Retina (tissue), 1 donor: ENCODE measurements around the gene RPS21.
"Not testable (repeated sequence)": the region's sequence is repeated elsewhere in the genome, so short reads cannot be mapped to it uniquely, and the experiment has no call there.

ENCODE experiments used
- DNase-seq: peaks from one replicate; pipeline ENCODE4 v3.0.0-alpha.2; 2016

RPS21 gene

DNA sequence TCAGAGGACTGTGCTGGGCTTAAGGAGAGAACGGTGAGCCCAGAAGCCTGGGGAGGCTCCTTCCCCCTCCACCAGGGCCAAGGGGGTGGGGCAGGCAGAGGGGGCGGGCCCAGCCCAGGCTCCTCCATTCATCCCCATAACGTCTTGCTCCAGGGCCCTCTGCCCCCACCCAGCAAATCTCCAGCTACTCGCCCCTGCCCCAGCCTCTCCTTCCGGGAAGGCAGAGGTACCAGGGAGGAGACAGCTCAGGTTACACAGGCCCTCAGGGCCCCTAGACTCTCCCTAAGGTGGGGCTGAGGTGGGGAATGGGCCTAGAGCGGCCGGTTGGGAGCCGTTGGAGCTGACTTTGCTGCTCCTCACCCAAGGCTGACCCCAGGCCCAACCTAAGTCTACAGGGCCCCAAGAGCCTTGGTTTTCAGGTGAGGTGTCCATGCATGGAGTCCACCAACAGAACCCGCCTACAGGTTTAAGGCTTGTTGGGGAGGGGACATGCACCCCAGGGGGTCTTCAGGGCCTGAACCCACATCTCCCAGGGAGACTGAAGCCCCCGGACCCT lies 21.0 kb upstream of the RPS21 start:
- DNase-seq: peak; percentile 39

- DNase-seq: peak; percentile 47
Measured at GRCh38 chr20:62366370-62367135, 20.4 kb upstream of the RPS21 start.

DNA sequence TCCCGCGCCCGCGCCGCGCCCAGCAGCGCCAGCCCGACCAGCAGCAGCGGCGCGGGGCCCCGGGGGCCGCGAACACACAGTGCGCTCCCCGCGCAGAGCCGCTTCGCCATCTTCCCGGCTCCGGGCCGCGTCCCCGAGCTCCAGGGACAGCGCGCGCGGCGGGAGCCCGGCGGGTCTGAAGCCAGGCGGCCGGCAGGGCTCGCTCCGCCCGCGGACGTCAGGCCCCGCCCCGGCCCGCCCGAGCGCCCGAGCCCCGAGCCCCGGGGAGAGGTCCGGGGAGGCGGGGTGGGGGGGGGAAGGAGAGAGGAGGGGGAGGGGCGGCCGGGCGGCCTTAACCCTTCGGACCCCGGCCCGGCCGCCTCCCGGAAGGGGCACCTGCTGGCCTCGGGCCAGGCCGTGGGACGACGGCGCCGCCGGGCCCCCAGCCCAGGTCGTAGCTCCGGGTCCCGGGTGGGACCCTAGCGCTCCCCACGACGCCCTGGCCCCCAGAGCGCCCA lies 19.7 kb upstream of the RPS21 start, which contains the start of gene LAMA5:
Gene LAMA5, minus strand, starts transcription at position 177 of the 497 bp plus-strand sequence. Its CDS starts 67 bp downstream, at position 110.
- no peak for DNase-seq

GRCh38 chr20:62367633-62368391 lies 19.1 kb upstream of the RPS21 start:
- DNase-seq: peak; percentile 79

DNA sequence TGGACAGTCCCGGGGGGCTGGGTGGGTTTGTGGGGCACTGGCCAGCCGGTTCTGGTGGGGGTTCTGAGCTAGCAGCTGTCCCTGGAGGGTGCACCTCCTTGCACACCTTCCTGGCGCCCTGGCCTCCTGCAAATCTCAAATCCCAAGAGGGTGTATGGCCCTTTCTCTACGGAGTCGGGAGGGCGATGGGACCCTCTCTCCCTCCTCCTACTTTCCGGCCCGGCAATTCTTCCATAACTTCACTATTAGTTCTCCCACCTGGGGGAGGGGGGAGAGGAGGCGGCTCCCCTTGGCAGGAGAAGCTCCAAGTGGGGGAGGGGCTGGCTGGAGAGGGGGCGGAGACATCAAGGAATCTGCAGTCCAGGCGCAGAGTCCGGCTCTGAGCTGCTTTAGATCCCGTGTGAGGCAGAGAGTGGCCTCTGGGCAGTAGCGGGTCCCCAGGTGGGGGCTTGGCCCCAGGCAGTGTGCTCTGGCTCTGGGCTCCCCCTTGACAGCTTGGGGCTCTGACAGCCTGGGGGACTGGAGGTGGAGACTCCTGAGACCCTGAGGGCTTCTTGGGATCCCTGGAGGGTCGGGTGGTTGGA lies 18.4 kb upstream of the RPS21 start:
- peak; percentile 68 for DNase-seq

GRCh38 chr20:62368976-62369814 lies 17.7 kb upstream of the RPS21 start:
- peak; percentile 79 for DNase-seq

DNA sequence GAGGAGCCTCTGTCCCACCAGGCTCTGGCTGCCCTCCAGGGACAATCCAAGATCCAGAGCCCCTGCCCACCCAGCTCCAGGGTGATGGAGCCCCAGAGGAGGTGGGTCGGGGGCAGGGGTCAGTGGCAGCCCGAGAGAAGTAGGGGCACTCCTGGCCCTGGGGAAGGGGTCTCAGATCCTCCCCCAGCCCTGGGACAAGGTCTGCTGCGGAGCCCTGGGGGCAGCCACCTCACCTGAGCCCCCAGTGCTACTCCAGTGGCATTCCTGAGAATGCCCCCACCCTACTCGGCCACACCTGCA lies 17.1 kb upstream of the RPS21 start:
- DNase-seq: peak; percentile 14

GRCh38 chr20:62370115-62370806 lies 16.6 kb upstream of the RPS21 start:
- DNase-seq: peak; percentile 19

DNA sequence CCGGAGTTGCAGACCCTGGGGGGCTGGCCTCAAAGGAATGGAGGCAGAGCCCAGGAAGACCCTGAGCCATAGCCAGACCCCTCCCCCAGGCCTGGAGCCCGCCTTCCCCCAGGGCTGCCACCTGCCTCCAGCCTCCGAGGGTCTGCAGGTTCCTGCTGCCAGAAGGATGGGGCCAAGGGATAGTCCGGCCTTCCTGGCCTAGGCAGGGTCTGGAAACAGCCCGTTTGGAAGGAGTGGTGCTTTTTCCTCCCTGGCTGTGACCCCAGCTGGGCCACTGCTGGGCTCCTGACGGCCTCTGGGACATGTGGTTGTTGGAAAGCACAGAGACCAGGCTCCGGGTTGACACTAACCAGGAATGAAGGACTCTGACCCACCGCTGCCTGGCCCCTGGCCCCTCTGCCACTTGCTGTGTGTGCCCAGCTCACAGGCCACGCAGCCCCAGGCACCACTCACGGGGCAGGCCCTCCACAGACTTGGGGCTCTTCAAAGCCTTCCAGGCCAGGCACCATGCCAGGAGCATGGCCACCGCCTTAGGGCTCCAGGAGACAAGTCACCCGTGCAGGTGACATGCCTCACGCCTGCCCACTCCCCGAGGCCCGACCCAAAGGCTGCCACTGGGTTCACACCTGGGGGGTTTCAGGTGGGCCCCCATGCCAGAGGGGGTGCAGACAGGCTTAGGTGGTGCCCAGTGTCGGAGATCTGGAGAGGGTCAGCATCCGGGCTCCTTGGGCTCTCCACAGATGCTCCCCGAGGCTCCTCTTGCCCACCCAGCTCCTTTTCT lies 15.9 kb upstream of the RPS21 start:
- peak; percentile 44 for DNase-seq

- DNase-seq: no peak
Measured at GRCh38 chr20:62371588-62372041, 15.3 kb upstream of the RPS21 start.

DNA sequence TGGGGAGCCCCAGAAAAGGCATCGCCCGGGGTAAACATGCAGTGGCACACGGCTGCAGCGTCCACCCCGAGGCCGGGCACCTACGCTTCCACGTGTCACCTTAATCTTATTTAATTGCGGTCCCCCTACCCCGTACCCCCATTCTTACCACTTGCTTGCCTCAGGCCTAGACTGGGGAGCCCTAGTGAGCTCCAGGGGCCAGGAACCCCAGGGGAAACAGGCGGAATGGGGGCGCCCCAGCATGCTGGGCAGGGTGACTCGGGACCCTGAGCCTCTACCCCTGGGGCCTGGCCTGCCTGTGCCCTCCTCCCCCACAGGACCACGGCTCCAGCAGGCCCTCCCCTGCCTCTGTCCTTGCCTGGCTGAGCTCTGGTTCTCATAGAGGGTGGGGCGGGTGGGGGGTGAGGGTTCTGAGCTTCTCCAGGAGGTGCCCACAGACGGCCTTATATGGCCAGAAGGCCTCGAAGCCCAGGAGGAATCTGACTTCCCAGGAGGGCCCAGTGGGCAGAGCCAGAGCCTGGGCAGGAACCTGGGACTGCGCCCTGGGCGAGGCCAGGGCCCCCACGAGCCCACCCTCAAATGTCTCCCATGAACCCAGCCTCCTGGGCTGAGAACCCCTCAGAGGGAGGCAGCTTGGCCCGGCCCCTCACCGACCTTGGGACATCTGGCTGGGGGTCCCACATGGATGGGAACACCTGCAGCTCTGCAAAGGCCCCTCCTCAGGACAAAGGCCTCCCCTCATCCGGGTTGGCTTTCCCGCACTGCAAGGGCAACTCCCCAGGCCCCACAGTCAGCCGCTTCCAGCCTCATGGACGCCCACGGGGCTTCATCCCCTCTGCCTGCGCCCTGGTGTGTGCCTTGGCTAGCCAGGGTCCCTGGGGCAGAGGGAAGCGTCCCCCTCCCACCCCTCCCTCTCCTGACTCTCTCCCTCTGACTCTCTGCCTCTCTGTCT lies 14.6 kb upstream of the RPS21 start:
- peak; percentile 8 for DNase-seq

DNA sequence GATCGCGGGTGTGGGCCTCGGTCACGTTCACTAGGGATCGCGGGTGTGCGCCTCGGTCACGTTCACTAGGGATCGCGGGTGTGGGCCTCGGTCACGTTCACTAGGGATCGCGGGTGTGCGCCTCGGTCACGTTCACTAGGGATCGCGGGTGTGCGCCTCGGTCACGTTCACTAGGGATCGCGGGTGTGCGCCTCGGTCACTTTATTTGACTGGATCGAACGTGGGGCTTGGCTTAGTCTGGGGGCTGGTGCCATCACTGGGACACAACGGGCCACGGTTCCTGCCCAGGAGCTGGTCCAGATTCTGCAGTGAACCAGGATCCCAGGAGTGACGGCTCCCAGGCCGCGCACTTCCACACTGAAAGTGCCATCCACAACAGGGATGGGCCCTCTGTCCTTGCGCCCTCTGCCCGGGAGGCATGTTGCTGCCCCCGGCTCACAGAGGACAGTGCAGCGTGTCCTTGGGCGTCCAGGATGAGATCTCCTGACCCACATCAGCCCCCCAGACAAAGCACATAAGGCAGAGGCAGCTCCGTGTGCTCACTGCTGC lies 13.2 kb upstream of the RPS21 start:
- DNase-seq: not testable (repeated sequence)

DNA sequence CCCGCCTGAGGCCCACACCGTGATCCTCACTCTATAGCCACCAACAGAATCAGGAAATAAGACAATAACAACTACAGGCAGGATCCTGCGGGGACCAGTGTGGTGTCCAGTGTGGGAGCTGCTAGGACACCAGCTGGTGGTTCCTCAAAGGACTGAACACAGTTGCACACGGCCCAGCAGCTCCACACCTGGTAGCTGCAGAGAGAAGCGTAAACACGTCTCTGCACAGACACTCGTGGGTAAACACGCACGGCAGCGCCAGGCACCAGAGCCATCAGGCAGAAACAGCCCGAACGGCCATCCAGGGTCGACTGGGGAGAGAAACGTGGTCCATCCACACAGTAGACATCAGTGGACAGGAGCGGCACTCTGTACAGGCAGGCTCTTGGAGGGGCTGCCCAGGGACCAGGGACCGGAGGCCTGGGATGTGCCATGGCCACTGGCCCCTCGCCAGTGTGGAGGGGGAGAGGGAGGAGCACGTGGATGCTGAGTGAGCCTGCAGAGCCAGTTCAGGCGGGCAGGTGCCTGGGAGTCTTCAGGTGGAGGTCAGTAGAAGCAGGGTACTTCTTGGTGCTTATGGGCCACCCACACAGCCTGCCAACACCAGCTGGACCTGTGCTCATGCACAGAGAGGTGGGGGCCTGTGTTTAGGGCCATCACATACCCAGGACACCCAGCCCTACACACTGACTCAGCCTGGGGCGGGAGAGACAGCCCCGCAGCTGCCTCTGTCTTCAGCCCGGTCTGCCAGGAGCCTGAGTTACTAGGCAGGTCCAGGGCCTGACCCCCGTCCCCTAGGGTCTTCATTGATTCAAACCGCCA lies 12.4 kb upstream of the RPS21 start:
- peak; percentile 49 for DNase-seq

DNA sequence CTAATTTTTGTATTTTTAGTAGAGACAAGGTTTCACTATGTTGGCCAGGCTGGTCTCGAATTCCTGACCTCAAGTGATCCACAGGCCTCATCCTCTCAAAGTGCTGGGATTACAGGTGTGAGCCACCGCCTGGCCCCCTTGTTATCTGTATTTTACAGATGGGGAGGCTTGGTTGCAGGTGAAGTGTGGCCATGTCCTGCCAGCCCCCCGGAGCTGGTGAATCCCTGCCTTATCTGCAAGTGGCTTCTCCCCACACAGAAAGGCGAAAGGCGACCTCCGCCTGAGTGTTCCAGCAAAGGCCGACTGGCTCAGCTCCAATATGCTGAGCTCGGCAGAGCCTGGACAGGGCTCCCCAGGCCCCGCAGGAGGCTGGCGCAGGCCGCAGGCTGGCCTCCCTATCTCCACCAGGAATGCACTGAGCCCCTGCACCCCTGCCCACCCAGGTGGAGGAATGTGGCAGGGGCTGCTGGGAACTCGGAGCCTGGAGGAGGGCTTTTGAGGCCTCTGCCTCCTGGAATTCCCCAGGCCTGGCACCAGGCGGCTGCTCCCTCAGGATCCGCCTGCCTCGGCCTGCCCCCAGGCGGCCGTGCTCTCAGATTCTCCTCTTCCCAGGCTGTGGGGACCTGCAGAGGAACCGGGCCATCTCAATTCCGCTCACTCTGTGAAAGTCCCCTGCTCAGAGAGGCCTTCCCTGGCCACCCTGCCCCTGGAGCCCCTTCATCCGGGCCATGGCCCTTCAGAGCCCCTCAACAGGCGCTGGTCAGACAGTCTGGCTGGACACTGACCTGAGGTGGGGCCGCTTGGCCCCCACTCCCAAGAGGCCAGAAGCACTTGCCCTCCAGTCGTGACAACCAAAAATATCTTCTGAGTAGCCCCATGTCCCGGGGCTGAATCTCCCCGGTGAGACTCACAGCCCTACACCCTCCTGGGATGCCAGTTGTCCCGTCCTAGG lies 10.5 kb upstream of the RPS21 start:
- peak; percentile 74 for DNase-seq

DNA sequence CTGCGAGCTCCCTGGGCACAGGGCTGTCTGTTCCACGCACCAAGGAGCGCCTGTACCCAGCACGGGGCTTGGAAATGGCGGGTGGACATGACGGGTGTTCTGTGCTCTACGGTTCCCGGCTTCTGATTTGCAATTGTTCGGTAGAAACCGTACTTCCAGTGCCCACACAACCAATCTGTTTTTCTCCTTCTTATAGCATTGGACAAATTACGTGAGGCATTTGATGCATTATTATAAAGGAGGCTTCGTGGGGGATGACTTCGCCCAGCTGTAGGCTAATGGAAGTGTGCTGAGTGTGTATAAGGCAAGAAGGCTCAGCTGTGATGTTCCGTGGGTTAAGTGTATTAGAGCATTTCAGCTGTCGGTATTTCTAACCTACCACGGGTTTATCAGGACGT lies 9.8 kb upstream of the RPS21 start:
- DNase-seq: peak; percentile 8

- DNase-seq: no peak
Measured at GRCh38 chr20:62377615-62378178, 9.2 kb upstream of the RPS21 start.

DNA sequence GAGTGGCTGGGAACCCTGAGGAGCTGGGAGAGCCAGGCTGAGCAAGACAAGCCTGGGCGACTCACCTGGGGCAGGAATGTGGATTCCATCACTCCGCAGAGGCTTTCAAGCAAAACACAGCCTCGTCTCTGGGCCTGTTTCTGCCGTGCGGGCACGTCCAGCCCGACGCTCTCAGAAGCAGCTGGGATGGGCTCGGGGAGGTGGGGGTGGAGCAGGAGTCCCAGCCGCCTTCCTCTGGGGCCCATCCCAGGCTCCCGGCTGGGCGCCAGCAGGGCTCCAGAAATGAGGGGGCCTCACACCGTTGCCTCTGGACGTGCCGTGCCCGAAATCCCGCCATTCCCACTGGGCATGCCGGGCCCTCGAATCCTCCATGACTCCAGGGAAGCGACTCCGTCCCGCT lies 8.7 kb upstream of the RPS21 start:
- no peak for DNase-seq
